ENCODE measurements around the gene STRN.

Gene STRN, protein sequence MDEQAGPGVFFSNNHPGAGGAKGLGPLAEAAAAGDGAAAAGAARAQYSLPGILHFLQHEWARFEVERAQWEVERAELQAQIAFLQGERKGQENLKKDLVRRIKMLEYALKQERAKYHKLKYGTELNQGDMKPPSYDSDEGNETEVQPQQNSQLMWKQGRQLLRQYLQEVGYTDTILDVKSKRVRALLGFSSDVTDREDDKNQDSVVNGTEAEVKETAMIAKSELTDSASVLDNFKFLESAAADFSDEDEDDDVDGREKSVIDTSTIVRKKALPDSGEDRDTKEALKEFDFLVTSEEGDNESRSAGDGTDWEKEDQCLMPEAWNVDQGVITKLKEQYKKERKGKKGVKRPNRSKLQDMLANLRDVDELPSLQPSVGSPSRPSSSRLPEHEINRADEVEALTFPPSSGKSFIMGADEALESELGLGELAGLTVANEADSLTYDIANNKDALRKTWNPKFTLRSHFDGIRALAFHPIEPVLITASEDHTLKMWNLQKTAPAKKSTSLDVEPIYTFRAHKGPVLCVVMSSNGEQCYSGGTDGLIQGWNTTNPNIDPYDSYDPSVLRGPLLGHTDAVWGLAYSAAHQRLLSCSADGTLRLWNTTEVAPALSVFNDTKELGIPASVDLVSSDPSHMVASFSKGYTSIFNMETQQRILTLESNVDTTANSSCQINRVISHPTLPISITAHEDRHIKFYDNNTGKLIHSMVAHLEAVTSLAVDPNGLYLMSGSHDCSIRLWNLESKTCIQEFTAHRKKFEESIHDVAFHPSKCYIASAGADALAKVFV

DNA sequence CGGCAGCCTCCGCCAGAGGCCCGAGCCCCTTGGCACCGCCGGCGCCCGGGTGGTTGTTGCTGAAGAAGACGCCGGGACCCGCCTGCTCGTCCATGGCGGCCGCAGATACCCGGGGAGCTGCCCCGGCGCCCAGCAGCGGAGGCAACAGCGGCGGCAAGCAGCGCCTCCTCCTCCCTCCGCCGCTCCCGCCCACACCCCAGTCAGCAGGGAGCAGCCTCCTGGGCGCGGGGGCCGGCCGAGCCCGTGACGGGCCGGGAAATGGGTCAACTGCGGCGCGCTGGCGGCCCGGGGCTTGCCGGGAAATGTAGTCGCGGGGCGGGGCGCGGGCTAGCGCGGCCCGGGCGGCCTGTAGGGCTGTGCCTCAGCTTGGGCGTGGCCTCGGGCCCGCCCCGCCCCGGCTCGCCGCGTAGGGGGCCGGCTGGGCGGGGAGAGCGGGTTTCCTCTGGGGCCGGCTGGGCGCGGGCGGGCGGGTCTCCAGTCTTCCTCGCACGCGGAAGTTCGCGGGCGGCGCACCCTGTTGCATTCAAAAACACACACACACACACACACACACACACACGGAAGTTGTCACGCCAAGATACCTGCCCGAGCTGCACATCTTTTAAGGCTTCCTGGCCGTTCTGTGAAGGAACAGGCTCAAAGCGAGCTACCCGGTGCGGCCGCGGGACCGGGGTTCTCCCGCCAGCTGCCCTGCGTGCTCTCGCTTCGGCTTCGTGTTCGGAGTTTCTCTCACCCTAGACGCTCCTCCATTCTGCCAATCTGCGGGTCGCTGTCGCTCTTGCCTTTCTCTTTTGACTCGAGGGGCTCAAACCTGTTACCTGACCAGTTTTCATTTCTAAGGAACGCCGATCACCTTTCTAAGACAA is at the start of gene STRN:
Gene STRN, minus strand, starts transcription at position 167 of the 866 bp plus-strand sequence. Its CDS starts 73 bp downstream, at position 94.
- TF ChIP-seq, protein P1, sequence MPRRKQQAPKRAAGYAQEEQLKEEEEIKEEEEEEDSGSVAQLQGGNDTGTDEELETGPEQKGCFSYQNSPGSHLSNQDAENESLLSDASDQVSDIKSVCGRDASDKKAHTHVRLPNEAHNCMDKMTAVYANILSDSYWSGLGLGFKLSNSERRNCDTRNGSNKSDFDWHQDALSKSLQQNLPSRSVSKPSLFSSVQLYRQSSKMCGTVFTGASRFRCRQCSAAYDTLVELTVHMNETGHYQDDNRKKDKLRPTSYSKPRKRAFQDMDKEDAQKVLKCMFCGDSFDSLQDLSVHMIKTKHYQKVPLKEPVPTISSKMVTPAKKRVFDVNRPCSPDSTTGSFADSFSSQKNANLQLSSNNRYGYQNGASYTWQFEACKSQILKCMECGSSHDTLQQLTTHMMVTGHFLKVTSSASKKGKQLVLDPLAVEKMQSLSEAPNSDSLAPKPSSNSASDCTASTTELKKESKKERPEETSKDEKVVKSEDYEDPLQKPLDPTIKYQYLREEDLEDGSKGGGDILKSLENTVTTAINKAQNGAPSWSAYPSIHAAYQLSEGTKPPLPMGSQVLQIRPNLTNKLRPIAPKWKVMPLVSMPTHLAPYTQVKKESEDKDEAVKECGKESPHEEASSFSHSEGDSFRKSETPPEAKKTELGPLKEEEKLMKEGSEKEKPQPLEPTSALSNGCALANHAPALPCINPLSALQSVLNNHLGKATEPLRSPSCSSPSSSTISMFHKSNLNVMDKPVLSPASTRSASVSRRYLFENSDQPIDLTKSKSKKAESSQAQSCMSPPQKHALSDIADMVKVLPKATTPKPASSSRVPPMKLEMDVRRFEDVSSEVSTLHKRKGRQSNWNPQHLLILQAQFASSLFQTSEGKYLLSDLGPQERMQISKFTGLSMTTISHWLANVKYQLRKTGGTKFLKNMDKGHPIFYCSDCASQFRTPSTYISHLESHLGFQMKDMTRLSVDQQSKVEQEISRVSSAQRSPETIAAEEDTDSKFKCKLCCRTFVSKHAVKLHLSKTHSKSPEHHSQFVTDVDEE (CRISPR knock-in tag; IDR thresholded peaks at IDR 0.05), result 0 out of 2 replicates have a peak, but pooled peaks have one; percentile 40
- TF ChIP-seq TCF4 (CRISPR knock-in tag; IDR thresholded peaks at IDR 0.05; ENCODE audit: borderline replicate concordance) (no peak), ESRRG (CRISPR knock-in tag; IDR thresholded peaks at IDR 0.05) (no peak), CSDC2 (CRISPR knock-in tag; IDR thresholded peaks at IDR 0.05) (peak; percentile 46; the same call in 1 of the 2 replicates), PATZ1 (CRISPR knock-in tag; IDR thresholded peaks at IDR 0.05; ENCODE audit: borderline replicate concordance) (no peak)
- ATAC-seq, result peak; percentile 98

GRCh38 chr2:37013315-37013641 is 46.9 kb upstream of the STRN start:
- TF ChIP-seq RARB (CRISPR knock-in tag; IDR thresholded peaks at IDR 0.05), result no peak
- TF ChIP-seq ZFP30 (CRISPR knock-in tag; IDR thresholded peaks at IDR 0.05), result no peak
- no peak for TF ChIP-seq CSRNP3 (CRISPR knock-in tag; IDR thresholded peaks at IDR 0.05)
- no peak for TF ChIP-seq CSDC2 (CRISPR knock-in tag; IDR thresholded peaks at IDR 0.05)
- no peak for TF ChIP-seq TOX (CRISPR knock-in tag; IDR thresholded peaks at IDR 0.05; ENCODE audit: borderline replicate concordance)
- no peak for TF ChIP-seq ZFP3 (CRISPR knock-in tag; IDR thresholded peaks at IDR 0.05)
- no peak for TF ChIP-seq BACH2 (CRISPR knock-in tag; IDR thresholded peaks at IDR 0.05; ENCODE audit: borderline replicate concordance)
- no peak for TF ChIP-seq OSR1 (CRISPR knock-in tag; IDR thresholded peaks at IDR 0.05)
- no peak for TF ChIP-seq SNAI2 (CRISPR knock-in tag; IDR thresholded peaks at IDR 0.05)
- no peak for TF ChIP-seq GLIS3 (CRISPR knock-in tag; IDR thresholded peaks at IDR 0.05)
- no peak for TF ChIP-seq ESRRG (CRISPR knock-in tag; IDR thresholded peaks at IDR 0.05)
- TF ChIP-seq CREB5 (CRISPR knock-in tag; IDR thresholded peaks at IDR 0.05; ENCODE audit: low read depth), result no peak
- no peak for TF ChIP-seq PPARA (CRISPR knock-in tag; IDR thresholded peaks at IDR 0.05; ENCODE audit: borderline replicate concordance)
- TF ChIP-seq ARNTL (CRISPR knock-in tag; IDR thresholded peaks at IDR 0.05; ENCODE audit: borderline replicate concordance, low read depth), result no peak
- TF ChIP-seq ZNF8 (CRISPR knock-in tag; IDR thresholded peaks at IDR 0.05), result no peak
- no peak for TF ChIP-seq TCF4 (CRISPR knock-in tag; IDR thresholded peaks at IDR 0.05; ENCODE audit: borderline replicate concordance)
- ATAC-seq, result no peak

DNA sequence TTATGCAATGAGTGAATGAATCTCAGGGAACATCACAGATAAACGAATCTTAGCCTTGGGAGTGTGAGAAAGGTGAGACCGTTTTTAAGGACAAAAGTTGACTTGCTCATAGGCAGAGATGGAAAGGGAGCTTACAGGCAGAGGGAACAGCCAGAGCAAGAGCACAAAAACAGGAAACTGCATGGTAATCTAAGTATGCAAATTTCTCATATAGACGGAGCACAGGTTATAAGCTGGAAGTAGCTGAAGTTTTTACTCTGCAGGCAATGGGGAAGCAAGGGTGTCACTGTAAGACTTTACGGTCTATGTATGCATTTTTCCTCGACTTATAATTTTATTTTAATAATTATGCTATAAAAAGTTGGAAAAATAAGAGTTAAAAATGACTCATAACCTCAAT is 44.8 kb upstream of the STRN start:
- ATAC-seq, result no peak
- TF ChIP-seq ESRRG (CRISPR knock-in tag; IDR thresholded peaks at IDR 0.05), result no peak
